ENCODE results near the gene AMER3. TPM values are rescaled to one million over a fixed set of nuclear protein-coding genes. Genes with fewer than 3 reads are reported as not detected.

AMER3 gene
- polyA plus RNA-seq, 1 of the 3 experiments (the other 2 are of a cell fraction) = under 0.01 TPM

DNA sequence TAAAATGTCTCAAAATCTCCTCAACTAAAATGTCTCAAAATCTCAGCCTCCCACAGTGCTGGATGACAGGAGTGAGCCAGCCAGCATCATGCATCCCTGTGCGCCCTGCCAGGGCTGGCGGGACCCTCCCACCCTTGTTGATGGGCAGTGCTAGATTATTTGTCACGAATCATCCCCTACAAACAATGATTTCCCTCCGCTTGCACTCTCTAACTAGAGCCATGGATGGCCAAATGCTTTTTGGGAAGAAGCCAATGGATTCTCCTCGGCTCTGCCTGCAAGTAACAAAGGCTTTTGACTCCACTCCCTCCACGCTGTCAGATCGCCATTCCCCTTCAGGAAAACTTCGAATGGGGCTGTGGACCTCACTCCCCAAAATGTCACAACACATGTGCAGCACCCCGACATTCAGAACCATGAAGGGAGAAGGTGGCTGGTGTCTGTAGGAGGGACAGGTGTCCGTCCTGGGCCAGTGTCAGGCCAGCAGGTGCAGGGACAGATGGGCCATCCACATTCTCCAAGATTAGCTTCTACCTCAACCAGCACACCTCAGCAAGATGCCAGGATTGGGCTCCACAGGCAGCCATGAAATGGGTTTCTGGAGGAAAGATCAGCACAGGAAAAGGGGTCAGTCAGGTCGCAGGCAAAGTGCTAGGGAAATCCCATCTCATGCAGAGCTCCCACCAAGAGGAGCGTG lies 11.5 kb downstream of the AMER3 start:
- 26% methylated on average over 12 of the region's 12 CpGs for WGBS (ENCODE audit: low lambda C conversion rate)
- CTCF ChIA-PET = interaction anchor here (5.0 kb wide), 1 partner anchor 31 kb away, joined by 22 read pairs; no protein-coding TSS in a partner anchor
- H3K4me3 ChIP-seq (ENCODE audit: low read depth in 2 of 2, low read length in 1 of 2) = no peak overlapping the region
- H3K36me3 ChIP-seq (replicated peaks in 1 of 2; ENCODE audit: control insufficient read depth in 1 of 2, insufficient read depth in 2 of 2, low read length in 1 of 2) = no peaks in the 10 kb centered on the region
- H3K4me1 ChIP-seq (ENCODE audit: control insufficient read depth in 1 of 2, insufficient read depth in 2 of 2, low read depth in 1 of 2, low read length in 1 of 2) = peaks cover 0 to 14% of the 10 kb centered on the region in 2 experiments; a peak in 1 of 4 replicates
- H3K9me2 ChIP-seq = no peaks in the 10 kb centered on the region
- H3F3A ChIP-seq (replicated peaks; ENCODE audit: insufficient read depth) = no peaks in the 10 kb centered on the region
- H3K9me3 ChIP-seq = no peaks in the 10 kb centered on the region
- no peaks in the 10 kb centered on the region for H3K27me3 ChIP-seq (ENCODE audit: insufficient read depth)
- no peaks in the 10 kb centered on the region for H4K20me1 ChIP-seq (ENCODE audit: insufficient read depth)
- POLR2A ChIA-PET = interaction anchor here (0.6 to 0.8 kb wide), 2 partner anchors 22 to 294 kb away, joined by 4 to 5 read pairs; no protein-coding TSS in a partner anchor
- H3K79me2 ChIP-seq (ENCODE audit: insufficient read depth) = no peaks in the 10 kb centered on the region
- TF ChIP-seq NRF1 (IDR thresholded peaks at IDR 0.05; ENCODE audit: low read depth, low read length) = no peak
- TF ChIP-seq, protein P1, sequence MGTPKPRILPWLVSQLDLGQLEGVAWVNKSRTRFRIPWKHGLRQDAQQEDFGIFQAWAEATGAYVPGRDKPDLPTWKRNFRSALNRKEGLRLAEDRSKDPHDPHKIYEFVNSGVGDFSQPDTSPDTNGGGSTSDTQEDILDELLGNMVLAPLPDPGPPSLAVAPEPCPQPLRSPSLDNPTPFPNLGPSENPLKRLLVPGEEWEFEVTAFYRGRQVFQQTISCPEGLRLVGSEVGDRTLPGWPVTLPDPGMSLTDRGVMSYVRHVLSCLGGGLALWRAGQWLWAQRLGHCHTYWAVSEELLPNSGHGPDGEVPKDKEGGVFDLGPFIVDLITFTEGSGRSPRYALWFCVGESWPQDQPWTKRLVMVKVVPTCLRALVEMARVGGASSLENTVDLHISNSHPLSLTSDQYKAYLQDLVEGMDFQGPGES (IDR thresholded peaks at IDR 0.05; ENCODE audit: low read depth, low read length) = no peak
- no peak for TF ChIP-seq RCOR1 (IDR thresholded peaks at IDR 0.05; ENCODE audit: low read length)
- TF ChIP-seq SIN3A (IDR thresholded peaks at IDR 0.05; ENCODE audit: borderline replicate concordance, low read depth, low read length) = no peak
- TF ChIP-seq, protein P2, sequence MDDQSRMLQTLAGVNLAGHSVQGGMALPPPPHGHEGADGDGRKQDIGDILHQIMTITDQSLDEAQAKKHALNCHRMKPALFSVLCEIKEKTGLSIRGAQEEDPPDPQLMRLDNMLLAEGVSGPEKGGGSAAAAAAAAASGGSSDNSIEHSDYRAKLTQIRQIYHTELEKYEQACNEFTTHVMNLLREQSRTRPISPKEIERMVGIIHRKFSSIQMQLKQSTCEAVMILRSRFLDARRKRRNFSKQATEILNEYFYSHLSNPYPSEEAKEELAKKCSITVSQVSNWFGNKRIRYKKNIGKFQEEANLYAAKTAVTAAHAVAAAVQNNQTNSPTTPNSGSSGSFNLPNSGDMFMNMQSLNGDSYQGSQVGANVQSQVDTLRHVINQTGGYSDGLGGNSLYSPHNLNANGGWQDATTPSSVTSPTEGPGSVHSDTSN (IDR thresholded peaks at IDR 0.05) = no peak
- TF ChIP-seq, protein P3, sequence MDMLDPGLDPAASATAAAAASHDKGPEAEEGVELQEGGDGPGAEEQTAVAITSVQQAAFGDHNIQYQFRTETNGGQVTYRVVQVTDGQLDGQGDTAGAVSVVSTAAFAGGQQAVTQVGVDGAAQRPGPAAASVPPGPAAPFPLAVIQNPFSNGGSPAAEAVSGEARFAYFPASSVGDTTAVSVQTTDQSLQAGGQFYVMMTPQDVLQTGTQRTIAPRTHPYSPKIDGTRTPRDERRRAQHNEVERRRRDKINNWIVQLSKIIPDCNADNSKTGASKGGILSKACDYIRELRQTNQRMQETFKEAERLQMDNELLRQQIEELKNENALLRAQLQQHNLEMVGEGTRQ (IDR thresholded peaks at IDR 0.05; ENCODE audit: borderline replicate concordance, low read depth, low read length) = no peak
- TF ChIP-seq GATA2 (CRISPR knock-in tag; IDR thresholded peaks at IDR 0.05) = no peak
- TF ChIP-seq, protein P4, sequence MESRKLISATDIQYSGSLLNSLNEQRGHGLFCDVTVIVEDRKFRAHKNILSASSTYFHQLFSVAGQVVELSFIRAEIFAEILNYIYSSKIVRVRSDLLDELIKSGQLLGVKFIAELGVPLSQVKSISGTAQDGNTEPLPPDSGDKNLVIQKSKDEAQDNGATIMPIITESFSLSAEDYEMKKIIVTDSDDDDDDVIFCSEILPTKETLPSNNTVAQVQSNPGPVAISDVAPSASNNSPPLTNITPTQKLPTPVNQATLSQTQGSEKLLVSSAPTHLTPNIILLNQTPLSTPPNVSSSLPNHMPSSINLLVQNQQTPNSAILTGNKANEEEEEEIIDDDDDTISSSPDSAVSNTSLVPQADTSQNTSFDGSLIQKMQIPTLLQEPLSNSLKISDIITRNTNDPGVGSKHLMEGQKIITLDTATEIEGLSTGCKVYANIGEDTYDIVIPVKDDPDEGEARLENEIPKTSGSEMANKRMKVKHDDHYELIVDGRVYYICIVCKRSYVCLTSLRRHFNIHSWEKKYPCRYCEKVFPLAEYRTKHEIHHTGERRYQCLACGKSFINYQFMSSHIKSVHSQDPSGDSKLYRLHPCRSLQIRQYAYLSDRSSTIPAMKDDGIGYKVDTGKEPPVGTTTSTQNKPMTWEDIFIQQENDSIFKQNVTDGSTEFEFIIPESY (IDR thresholded peaks at IDR 0.05; ENCODE audit: borderline replicate concordance, low read depth) = no peak
- TF ChIP-seq YY1 (IDR thresholded peaks at IDR 0.05; ENCODE audit: low read depth) = no peak
- TF ChIP-seq, protein P5, sequence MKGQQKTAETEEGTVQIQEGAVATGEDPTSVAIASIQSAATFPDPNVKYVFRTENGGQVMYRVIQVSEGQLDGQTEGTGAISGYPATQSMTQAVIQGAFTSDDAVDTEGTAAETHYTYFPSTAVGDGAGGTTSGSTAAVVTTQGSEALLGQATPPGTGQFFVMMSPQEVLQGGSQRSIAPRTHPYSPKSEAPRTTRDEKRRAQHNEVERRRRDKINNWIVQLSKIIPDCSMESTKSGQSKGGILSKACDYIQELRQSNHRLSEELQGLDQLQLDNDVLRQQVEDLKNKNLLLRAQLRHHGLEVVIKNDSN (IDR thresholded peaks at IDR 0.05; ENCODE audit: borderline replicate concordance, low read depth) = no peak
- TF ChIP-seq MEF2A (IDR thresholded peaks at IDR 0.05; ENCODE audit: borderline replicate concordance, low read depth) = no peak
- TF ChIP-seq TEAD4 (IDR thresholded peaks at IDR 0.05; ENCODE audit: borderline replicate concordance, insufficient read depth) = no peak
- no peak for TF ChIP-seq POLR2AphosphoS5 (IDR thresholded peaks at IDR 0.05; ENCODE audit: low read depth, low read length)
- no peak for TF ChIP-seq TAF1 (IDR thresholded peaks at IDR 0.05; ENCODE audit: borderline replicate concordance, low read depth, low read length)
- TF ChIP-seq CHD2 (IDR thresholded peaks at IDR 0.05; ENCODE audit: low read length, partially characterized antibody) = no peak
- H3K4me2 ChIP-seq = no peak overlapping the region
- H3K9ac ChIP-seq = no peak overlapping the region
- H3K27ac ChIP-seq (ENCODE audit: low read depth in 2 of 2, low read length in 1 of 2) = no peak overlapping the region
- no peak overlapping the region for H2AFZ ChIP-seq (ENCODE audit: low read depth)
- no peak for DNase-seq

Data from SK-N-SH (cell line).